ENCODE measurements around the gene AMER3.

DNA sequence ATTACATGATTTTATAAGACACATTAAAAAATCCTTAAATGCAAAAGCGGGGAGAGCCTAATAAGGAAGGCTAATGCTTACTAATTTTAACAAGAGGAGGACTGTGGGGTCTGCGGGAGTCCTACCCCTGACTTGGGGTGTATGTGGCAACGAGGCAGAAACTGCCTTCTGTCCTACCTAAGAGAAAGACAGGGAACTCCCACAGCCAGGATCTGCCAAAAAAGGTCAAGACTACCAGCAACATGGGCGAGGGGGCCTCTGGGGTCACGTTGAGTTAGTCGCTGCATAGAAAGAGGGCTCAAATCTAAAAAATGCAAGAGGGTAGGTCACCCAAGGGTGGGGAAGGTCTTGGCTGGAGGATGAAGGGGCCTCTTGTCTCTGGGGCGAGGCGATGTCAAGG, 529 bp upstream of the AMER3 start:
- TF ChIP-seq CTCF (conservative IDR thresholded peaks at IDR 0.05; ENCODE audit: low read depth in 2 of 2): no peak
- no peak for TF ChIP-seq EZH2phosphoT487 (IDR thresholded peaks at IDR 0.05; ENCODE audit: unreplicated experiment)
- no peak for TF ChIP-seq EZH2 (IDR thresholded peaks at IDR 0.05; ENCODE audit: low read depth, unreplicated experiment)
- TF ChIP-seq REST (IDR thresholded peaks at IDR 0.05; ENCODE audit: unreplicated experiment): no peak
- TF ChIP-seq POLR2AphosphoS5 (IDR thresholded peaks at IDR 0.05; ENCODE audit: low read depth): no peak
- no peak for TF ChIP-seq CREB1 (CRISPR knock-in tag; IDR thresholded peaks at IDR 0.05; ENCODE audit: low read depth)
- no peak for TF ChIP-seq NANOG (IDR thresholded peaks at IDR 0.05; ENCODE audit: borderline replicate concordance)
- TF ChIP-seq JUNB (IDR thresholded peaks at IDR 0.05; ENCODE audit: unreplicated experiment): no peak
